HG03159 (cell line): ENCODE results near the gene ZNF354C.

Experiments
- ATAC-seq: cut with Tn5 transposase; IDR thresholded peaks from one replicate; pipeline ENCODE4 v1.9.1; 2021; ENCODE audit warnings: mild to moderate bottlenecking, moderate library complexity; ENCODE audit not compliant: unreplicated experiment

ZNF354C gene

GRCh38 chr5:179113945-179114641, 53.9 kb downstream of the ZNF354C start:
- no peak for ATAC-seq

GRCh38 chr5:179114756-179115155, 54.6 kb downstream of the ZNF354C start:
- no peak for ATAC-seq

- ATAC-seq = no peak
Observed at GRCh38 chr5:179115307-179115706, 55.1 kb downstream of the ZNF354C start.

- no peak for ATAC-seq
Observed at GRCh38 chr5:179115845-179116524, 55.8 kb downstream of the ZNF354C start.

GRCh38 chr5:179118338-179118737, 58.2 kb downstream of the ZNF354C start:
- ATAC-seq = no peak

GRCh38 chr5:179118756-179119414, 58.7 kb downstream of the ZNF354C start:
- no peak for ATAC-seq

- ATAC-seq = no peak
Observed at GRCh38 chr5:179119415-179120170, 59.4 kb downstream of the ZNF354C start.

- ATAC-seq = no peak
Observed at GRCh38 chr5:179120421-179120861, 60.3 kb downstream of the ZNF354C start.

GRCh38 chr5:179120951-179121666, 60.9 kb downstream of the ZNF354C start:
- ATAC-seq = no peak

- ATAC-seq = no peak
Observed at GRCh38 chr5:179121667-179122111, 61.5 kb downstream of the ZNF354C start.

GRCh38 chr5:179122411-179123108, 62.4 kb downstream of the ZNF354C start:
- ATAC-seq = no peak

GRCh38 chr5:179123109-179123426, 62.9 kb downstream of the ZNF354C start:
- ATAC-seq = no peak

GRCh38 chr5:179123491-179124272, 63.5 kb downstream of the ZNF354C start:
- ATAC-seq = no peak

- ATAC-seq = no peak
Observed at GRCh38 chr5:179124273-179124852, 64.2 kb downstream of the ZNF354C start.

- ATAC-seq = no peak
Observed at GRCh38 chr5:179124853-179125788, 64.9 kb downstream of the ZNF354C start.

GRCh38 chr5:179125789-179126505, 65.8 kb downstream of the ZNF354C start:
- ATAC-seq = no peak

GRCh38 chr5:179126506-179126991, 66.4 kb downstream of the ZNF354C start:
- no peak for ATAC-seq
